A549 (cell line): Measurements from ENCODE around the gene RTEL1.

Experiments
- CBX2 ChIP-seq: fragments of 200-600 bp; sonication (generic); IDR thresholded peaks from 2 replicates; pipeline ENCODE4 v1.6.1; 2016; ENCODE audit warnings: low read depth, mild to moderate bottlenecking, borderline replicate concordance
- CEBPB ChIP-seq, 2 experiments: fragments of >200 bp in 1 of 2; sonication (Bioruptor Twin) in 1 of 2; formaldehyde crosslinking in 1 of 2; IDR thresholded peaks; 2 replicates each; pipeline ENCODE4 v1.6.1; 2012 to 2016
- EHMT2 ChIP-seq: fragments of 200-600 bp; sonication (generic); IDR thresholded peaks from 2 replicates; pipeline ENCODE4 v1.6.1; 2016; ENCODE audit warnings: antibody characterized with exemption, low read depth, mild to moderate bottlenecking, moderate library complexity
- EP300 ChIP-seq, 2 experiments: fragments of >200 bp; sonication (Bioruptor Twin); formaldehyde crosslinking; IDR thresholded peaks; 2 replicates in 1 of 2; 3 replicates in 1 of 2; pipeline ENCODE4 v1.6.1; 2016 to 2017
- MAFK ChIP-seq: fragments of 450-650 bp; IDR thresholded peaks from 2 replicates; pipeline ENCODE4 v1.6.1; 2014; ENCODE audit not compliant: partially characterized antibody
- NPAS2 ChIP-seq: fragments of 250-450 bp; sonication (Bioruptor Pico); IDR thresholded peaks from 2 replicates; pipeline ENCODE4 v1.8.0; 2022; ENCODE audit warnings: mild to moderate bottlenecking, moderate library complexity, borderline replicate concordance
- POLR2A ChIP-seq: IDR thresholded peaks from 2 replicates; pipeline ENCODE4 v1.6.1; 2012; ENCODE audit warnings: mild to moderate bottlenecking, low read length
- POLR2AphosphoS2 ChIP-seq: conservative IDR thresholded peaks from 2 replicates; pipeline ENCODE4 v1.6.1; 2012; ENCODE audit warnings: low read length, improper control_type of control experiment, inconsistent platforms
- TF ChIP-seq, protein P1 (sequence below): fragments of >200 bp; sonication (Bioruptor Twin); formaldehyde crosslinking; IDR thresholded peaks from 3 replicates; pipeline ENCODE4 v1.5.1; 2016
- TF ChIP-seq, protein P2 (sequence below): fragments of 450-650 bp; IDR thresholded peaks from 2 replicates; pipeline ENCODE4 v1.6.1; 2014; ENCODE audit warnings: antibody characterized with exemption
- TF ChIP-seq, protein P3 (sequence below): fragments of 200-600 bp; sonication (generic); IDR thresholded peaks from 2 replicates; pipeline ENCODE4 v1.6.1; 2016; ENCODE audit warnings: antibody characterized with exemption, mild to moderate bottlenecking, moderate library complexity

DNA sequence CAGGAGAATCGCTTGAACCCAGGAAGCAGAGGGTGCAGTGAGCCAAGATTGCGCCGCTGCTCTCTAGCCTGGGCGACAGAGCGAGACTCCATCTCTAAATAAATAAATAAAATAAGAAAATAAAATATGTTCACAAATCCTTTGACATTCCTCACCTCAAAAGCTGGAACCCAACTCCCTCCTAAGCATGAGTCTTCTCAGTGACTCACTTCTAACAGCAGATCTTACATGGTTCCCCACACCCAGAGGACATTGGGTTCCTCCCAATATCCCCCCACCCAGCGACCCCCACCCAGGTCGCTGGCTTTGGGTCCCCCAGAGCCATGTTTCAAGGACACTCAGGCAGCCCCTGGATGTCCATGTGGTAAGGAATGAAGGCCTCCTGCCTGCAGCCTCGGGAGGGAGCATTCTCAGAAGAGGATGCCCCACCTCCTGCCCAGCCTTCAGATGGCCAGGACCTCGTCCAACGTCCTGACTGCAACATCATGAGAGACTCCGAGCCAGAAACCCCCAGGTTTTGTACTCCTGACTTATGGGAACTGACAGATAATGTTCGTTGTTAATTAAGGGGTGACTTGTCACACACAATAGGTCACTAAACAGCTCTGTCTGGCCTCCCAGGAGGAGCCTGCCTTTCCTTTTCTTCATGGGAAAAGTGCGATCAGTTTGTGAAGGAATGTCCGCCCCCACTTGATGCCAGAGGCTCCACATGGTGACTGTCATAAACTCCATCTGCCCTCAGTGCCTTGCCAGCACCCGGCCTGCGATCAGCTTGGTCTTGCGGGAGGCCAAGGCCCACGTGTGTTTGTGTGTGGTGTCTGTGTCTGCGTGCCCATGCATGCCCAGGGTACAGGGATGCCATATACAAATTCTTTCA lies 21.1 kb upstream of the RTEL1 start:
- TF ChIP-seq EHMT2 (no peak), POLR2A (no peak), EP300 (IDR thresholded peaks at IDR 0.05) (no peak), CBX2 (no peak), MAFK (no peak), NPAS2 (CRISPR knock-in tag) (no peak), CEBPB (IDR thresholded peaks at IDR 0.05) (no peak), POLR2AphosphoS2 (no peak)
- TF ChIP-seq, protein P1, sequence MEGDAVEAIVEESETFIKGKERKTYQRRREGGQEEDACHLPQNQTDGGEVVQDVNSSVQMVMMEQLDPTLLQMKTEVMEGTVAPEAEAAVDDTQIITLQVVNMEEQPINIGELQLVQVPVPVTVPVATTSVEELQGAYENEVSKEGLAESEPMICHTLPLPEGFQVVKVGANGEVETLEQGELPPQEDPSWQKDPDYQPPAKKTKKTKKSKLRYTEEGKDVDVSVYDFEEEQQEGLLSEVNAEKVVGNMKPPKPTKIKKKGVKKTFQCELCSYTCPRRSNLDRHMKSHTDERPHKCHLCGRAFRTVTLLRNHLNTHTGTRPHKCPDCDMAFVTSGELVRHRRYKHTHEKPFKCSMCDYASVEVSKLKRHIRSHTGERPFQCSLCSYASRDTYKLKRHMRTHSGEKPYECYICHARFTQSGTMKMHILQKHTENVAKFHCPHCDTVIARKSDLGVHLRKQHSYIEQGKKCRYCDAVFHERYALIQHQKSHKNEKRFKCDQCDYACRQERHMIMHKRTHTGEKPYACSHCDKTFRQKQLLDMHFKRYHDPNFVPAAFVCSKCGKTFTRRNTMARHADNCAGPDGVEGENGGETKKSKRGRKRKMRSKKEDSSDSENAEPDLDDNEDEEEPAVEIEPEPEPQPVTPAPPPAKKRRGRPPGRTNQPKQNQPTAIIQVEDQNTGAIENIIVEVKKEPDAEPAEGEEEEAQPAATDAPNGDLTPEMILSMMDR, result no peak
- TF ChIP-seq, protein P2, sequence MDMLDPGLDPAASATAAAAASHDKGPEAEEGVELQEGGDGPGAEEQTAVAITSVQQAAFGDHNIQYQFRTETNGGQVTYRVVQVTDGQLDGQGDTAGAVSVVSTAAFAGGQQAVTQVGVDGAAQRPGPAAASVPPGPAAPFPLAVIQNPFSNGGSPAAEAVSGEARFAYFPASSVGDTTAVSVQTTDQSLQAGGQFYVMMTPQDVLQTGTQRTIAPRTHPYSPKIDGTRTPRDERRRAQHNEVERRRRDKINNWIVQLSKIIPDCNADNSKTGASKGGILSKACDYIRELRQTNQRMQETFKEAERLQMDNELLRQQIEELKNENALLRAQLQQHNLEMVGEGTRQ, result no peak
- TF ChIP-seq, protein P3, sequence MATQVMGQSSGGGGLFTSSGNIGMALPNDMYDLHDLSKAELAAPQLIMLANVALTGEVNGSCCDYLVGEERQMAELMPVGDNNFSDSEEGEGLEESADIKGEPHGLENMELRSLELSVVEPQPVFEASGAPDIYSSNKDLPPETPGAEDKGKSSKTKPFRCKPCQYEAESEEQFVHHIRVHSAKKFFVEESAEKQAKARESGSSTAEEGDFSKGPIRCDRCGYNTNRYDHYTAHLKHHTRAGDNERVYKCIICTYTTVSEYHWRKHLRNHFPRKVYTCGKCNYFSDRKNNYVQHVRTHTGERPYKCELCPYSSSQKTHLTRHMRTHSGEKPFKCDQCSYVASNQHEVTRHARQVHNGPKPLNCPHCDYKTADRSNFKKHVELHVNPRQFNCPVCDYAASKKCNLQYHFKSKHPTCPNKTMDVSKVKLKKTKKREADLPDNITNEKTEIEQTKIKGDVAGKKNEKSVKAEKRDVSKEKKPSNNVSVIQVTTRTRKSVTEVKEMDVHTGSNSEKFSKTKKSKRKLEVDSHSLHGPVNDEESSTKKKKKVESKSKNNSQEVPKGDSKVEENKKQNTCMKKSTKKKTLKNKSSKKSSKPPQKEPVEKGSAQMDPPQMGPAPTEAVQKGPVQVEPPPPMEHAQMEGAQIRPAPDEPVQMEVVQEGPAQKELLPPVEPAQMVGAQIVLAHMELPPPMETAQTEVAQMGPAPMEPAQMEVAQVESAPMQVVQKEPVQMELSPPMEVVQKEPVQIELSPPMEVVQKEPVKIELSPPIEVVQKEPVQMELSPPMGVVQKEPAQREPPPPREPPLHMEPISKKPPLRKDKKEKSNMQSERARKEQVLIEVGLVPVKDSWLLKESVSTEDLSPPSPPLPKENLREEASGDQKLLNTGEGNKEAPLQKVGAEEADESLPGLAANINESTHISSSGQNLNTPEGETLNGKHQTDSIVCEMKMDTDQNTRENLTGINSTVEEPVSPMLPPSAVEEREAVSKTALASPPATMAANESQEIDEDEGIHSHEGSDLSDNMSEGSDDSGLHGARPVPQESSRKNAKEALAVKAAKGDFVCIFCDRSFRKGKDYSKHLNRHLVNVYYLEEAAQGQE, result no peak
